ENCODE results near the gene CYP26C1. TPM values are rescaled to one million over a fixed set of nuclear protein-coding genes. Genes with fewer than 3 reads are reported as not detected.

Gene CYP26C1
- total RNA-seq, 4 donors from 2014 or later: 0.19 to 0.34 TPM; not detected in 2

- Histone ChIP-seq H3K27ac (no peak overlapping the region), H3K36me3 (no peaks in the 10 kb centered on the region), H3K9me3 (no peaks in the 10 kb centered on the region), H3K4me1 (peaks cover 0 to 3% (median 0%) of the 10 kb centered on the region in 3 donors), H3K27me3 (peaks cover 0 to 32% (median 0%) of the 10 kb centered on the region in 4 donors), H3K4me3 (no peak overlapping the region)
- 44 to 57% methylated on average over 4 of the region's 4 CpGs for whole genome bisulfite sequencing, 2 donors
- TF ChIP-seq CTCF (IDR thresholded peaks at IDR 0.05) (no peak), POLR2A (IDR thresholded peaks at IDR 0.05) (no peak)
- intact Hi-C loops (cut with DNase I): loop anchor here (10.0 kb wide), 1 partner anchor 209 kb away; no protein-coding TSS in a partner anchor
- DNase-seq: no peak
Observed at GRCh38 chr10:93085272-93085859, 24.8 kb downstream of the CYP26C1 start.

- H3K27me3 ChIP-seq: peaks cover 0 to 23% (median 0%) of the 10 kb centered on the region in 4 donors
- H3K4me3 ChIP-seq: no peak overlapping the region
- TF ChIP-seq POLR2A (IDR thresholded peaks at IDR 0.05) (no peak), CTCF (IDR thresholded peaks at IDR 0.05) (no peak)
- no peaks in the 10 kb centered on the region for H3K36me3 ChIP-seq
- no peak overlapping the region for H3K27ac ChIP-seq
- H3K9me3 ChIP-seq: no peaks in the 10 kb centered on the region
- DNase-seq: no peak
- 87 to 92% methylated on average over 6 of the region's 6 CpGs for WGBS, 2 donors
- intact Hi-C loops (cut with DNase I): loop anchor here (10.0 kb wide), 1 partner anchor 209 kb away; no protein-coding TSS in a partner anchor
- H3K4me1 ChIP-seq: no peaks in the 10 kb centered on the region
Observed at GRCh38 chr10:93086289-93086688, 25.7 kb downstream of the CYP26C1 start.

GRCh38 chr10:93087846-93088245 is 27.2 kb downstream of the CYP26C1 start:
- no peak for TF ChIP-seq CTCF (IDR thresholded peaks at IDR 0.05)
- TF ChIP-seq POLR2A (IDR thresholded peaks at IDR 0.05): no peak
- no peak overlapping the region for H3K27ac ChIP-seq
- no peaks in the 10 kb centered on the region for H3K4me1 ChIP-seq
- H3K27me3 ChIP-seq: peaks cover 0 to 11% (median 0%) of the 10 kb centered on the region in 4 donors
- DNase-seq: no peak
- H3K9me3 ChIP-seq: no peaks in the 10 kb centered on the region
- intact Hi-C loops (cut with DNase I): loop anchor here (10.0 kb wide), 1 partner anchor 207 kb away; no protein-coding TSS in a partner anchor
- no peak overlapping the region for H3K4me3 ChIP-seq
- no peaks in the 10 kb centered on the region for H3K36me3 ChIP-seq
- WGBS, 2 donors: 67 to 80% methylated on average over 3 of the region's 3 CpGs

- no peaks in the 10 kb centered on the region for H3K9me3 ChIP-seq
- intact Hi-C loops (cut with DNase I): loop anchor here (10.0 kb wide), 1 partner anchor 206 kb away; no protein-coding TSS in a partner anchor
- 61 to 79% methylated on average over 4 of the region's 4 CpGs for WGBS, 2 donors
Observed at GRCh38 chr10:93088466-93088865, 27.9 kb downstream of the CYP26C1 start.

More at GRCh38 chr10:93088466-93088865, 27.9 kb downstream of the CYP26C1 start:
- H3K27ac ChIP-seq: no peak overlapping the region
- TF ChIP-seq POLR2A (IDR thresholded peaks at IDR 0.05): no peak
- TF ChIP-seq CTCF (IDR thresholded peaks at IDR 0.05): no peak
- no peak overlapping the region for H3K4me3 ChIP-seq
- no peaks in the 10 kb centered on the region for H3K4me1 ChIP-seq
- no peak for DNase-seq
- no peaks in the 10 kb centered on the region for H3K36me3 ChIP-seq
- peaks cover 0 to 11% (median 0%) of the 10 kb centered on the region in 4 donors for H3K27me3 ChIP-seq
